ENCODE measurements around the gene COL11A2. TPM values are rescaled to one million over a fixed set of nuclear protein-coding genes. Genes with fewer than 3 reads are reported as not detected.
A peak's percentile ranks its signal among the peaks of the same experiment; 100 is the strongest.

Gene COL11A2
- total and polyA plus RNA-seq, 2 of the 13 experiments (the other 11 are each of a cell fraction or from before 2014, with no cell fraction given), result 0.55 TPM

DNA sequence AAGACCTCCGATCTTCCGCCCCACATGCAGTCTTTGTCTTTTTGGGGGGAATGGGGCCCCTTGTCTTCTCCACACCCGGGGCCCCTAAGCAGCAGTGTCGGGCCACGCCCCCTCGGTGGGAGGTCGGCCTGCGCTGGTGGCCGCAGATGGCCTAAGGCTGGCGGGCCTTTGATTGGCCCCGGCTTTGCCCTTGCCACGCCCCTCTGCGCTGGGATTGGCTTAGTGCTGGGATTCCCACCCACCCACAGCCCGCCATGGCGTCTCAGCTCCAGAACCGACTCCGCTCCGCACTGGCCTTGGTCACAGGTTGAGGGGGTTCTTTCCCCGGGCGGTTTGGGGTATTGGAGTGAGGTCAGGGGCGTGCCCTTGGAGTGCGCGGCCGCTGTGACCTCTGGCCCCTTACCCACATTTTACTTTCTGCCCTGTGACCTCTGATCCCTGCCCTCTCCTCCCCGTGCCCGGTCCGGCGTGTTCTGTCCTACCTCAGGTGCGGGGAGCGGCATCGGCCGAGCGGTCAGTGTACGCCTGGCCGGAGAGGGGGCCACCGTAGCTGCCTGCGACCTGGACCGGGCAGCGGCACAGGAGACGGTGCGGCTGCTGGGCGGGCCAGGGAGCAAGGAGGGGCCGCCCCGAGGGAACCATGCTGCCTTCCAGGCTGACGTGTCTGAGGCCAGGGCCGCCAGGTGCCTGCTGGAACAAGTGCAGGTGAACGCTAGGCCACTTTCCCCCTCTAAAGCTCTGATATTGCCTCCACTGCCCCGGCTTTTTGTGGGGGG, 12.3 kb upstream of the COL11A2 start, which contains the start of gene HSD17B8 (continued):
- TF ChIP-seq RCOR2 (CRISPR knock-in tag; IDR thresholded peaks at IDR 0.05) (no peak), ZNF563 (CRISPR knock-in tag; IDR thresholded peaks at IDR 0.05) (0 out of 2 replicates have a peak, but pooled peaks have one; percentile 56), PHF8 (CRISPR knock-in tag; IDR thresholded peaks at IDR 0.05) (peak; percentile 73), ZFP82 (CRISPR knock-in tag; IDR thresholded peaks at IDR 0.05; ENCODE audit: borderline replicate concordance) (no peak), MBD4 (IDR thresholded peaks at IDR 0.05; ENCODE audit: borderline replicate concordance, low read length) (no peak), BORCS8-MEF2B (CRISPR knock-in tag; IDR thresholded peaks at IDR 0.05) (peak; percentile 88), ZNF510 (CRISPR knock-in tag; IDR thresholded peaks at IDR 0.05; ENCODE audit: low read depth) (0 out of 2 replicates have a peak, but pooled peaks have one; percentile 76), MYC (CRISPR knock-in tag; IDR thresholded peaks at IDR 0.05; ENCODE audit: borderline replicate concordance) (peak; percentile 70; the same call in 1 of the 2 replicates), HBP1 (CRISPR knock-in tag; IDR thresholded peaks at IDR 0.05; ENCODE audit: low read depth) (peak; percentile 50; the same call in 1 of the 2 replicates), ZNF124 (CRISPR knock-in tag; IDR thresholded peaks at IDR 0.05) (peak; percentile 90), ZNF737 (CRISPR knock-in tag; IDR thresholded peaks at IDR 0.05; ENCODE audit: borderline replicate concordance) (peak; percentile 33; the same call in 1 of the 2 replicates), RAD21 (CRISPR knock-in tag; IDR thresholded peaks at IDR 0.05) (no peak; the same call in 1 of the 2 replicates), NCOA5 (CRISPR knock-in tag; IDR thresholded peaks at IDR 0.05) (0 out of 2 replicates have a peak, but pooled peaks have one; percentile 48), ARID2 (CRISPR knock-in tag; IDR thresholded peaks at IDR 0.05; ENCODE audit: borderline replicate concordance) (peak; percentile 92), IRX3 (CRISPR knock-in tag; IDR thresholded peaks at IDR 0.05; ENCODE audit: borderline replicate concordance, low read depth) (peak; percentile 84), MEIS1 (CRISPR knock-in tag; IDR thresholded peaks at IDR 0.05; ENCODE audit: borderline replicate concordance) (0 out of 2 replicates have a peak, but pooled peaks have one; percentile 38), SIN3A (IDR thresholded peaks at IDR 0.05; ENCODE audit: borderline replicate concordance, low read depth, low read length) (peak; percentile 75), GABPB1 (CRISPR knock-in tag; IDR thresholded peaks at IDR 0.05) (peak; percentile 67), ZNF331 (CRISPR knock-in tag; IDR thresholded peaks at IDR 0.05) (peak; percentile 81), ZNF841 (CRISPR knock-in tag; IDR thresholded peaks at IDR 0.05; ENCODE audit: borderline replicate concordance) (no peak)
- TF ChIP-seq, protein P1, sequence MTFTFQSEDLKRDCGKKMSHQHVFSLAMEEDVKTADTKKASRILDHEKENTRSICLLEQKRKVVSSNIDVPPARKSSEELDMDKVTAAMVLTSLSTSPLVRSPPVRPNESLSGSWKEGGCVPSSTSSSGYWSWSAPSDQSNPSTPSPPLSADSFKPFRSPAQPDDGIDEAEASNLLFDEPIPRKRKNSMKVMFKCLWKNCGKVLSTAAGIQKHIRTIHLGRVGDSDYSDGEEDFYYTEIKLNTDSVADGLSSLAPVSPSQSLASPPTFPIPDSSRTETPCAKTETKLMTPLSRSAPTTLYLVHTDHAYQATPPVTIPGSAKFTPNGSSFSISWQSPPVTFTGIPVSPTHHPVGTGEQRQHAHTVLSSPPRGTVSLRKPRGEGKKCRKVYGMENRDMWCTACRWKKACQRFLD (CRISPR knock-in tag; IDR thresholded peaks at IDR 0.05; ENCODE audit: borderline replicate concordance), result 0 out of 2 replicates have a peak, but pooled peaks have one; percentile 65
- TF ChIP-seq, protein P2, sequence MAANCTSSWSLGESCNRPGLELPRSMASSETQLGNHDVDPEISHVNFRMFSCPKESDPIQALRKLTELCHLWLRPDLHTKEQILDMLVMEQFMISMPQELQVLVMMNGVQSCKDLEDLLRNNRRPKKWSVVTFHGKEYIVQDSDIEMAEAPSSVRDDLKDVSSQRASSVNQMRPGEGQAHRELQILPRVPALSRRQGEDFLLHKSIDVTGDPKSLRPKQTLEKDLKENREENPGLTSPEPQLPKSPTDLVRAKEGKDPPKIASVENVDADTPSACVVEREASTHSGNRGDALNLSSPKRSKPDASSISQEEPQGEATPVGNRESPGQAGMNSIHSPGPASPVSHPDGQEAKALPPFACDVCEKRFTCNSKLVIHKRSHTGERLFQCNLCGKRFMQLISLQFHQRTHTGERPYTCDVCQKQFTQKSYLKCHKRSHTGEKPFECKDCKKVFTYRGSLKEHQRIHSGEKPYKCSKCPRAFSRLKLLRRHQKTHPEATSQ (CRISPR knock-in tag; IDR thresholded peaks at IDR 0.05; ENCODE audit: borderline replicate concordance), result 0 out of 2 replicates have a peak, but pooled peaks have one; percentile 54
- TF ChIP-seq, protein P3, sequence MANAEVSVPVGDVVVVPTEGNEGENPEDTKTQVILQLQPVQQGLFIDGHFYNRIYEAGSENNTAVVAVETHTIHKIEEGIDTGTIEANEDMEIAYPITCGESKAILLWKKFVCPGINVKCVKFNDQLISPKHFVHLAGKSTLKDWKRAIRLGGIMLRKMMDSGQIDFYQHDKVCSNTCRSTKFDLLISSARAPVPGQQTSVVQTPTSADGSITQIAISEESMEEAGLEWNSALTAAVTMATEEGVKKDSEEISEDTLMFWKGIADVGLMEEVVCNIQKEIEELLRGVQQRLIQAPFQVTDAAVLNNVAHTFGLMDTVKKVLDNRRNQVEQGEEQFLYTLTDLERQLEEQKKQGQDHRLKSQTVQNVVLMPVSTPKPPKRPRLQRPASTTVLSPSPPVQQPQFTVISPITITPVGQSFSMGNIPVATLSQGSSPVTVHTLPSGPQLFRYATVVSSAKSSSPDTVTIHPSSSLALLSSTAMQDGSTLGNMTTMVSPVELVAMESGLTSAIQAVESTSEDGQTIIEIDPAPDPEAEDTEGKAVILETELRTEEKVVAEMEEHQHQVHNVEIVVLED (CRISPR knock-in tag; IDR thresholded peaks at IDR 0.05; ENCODE audit: borderline replicate concordance), result peak; percentile 53; the same call in 1 of the 2 replicates
